Right lobe of liver (tissue), 4 donors: ENCODE data around the gene PRICKLE1.

Experiments used
- CTCF ChIP-seq, 4 donors: fragments of 200-600 bp in 3 of 4; fragments of 450-650 bp in 1 of 4; IDR thresholded peaks; one replicate each; pipeline versions ENCODE4 v1.5.1 to v1.8.0; 2016 to 2022; ENCODE audit warnings: antibody characterized with exemption in 4 of 4, mild to moderate bottlenecking in 2 of 4
- POLR2A ChIP-seq: fragments of 450-650 bp; IDR thresholded peaks from one replicate; pipeline ENCODE4 v1.6.1; 2017; ENCODE audit warnings: antibody characterized with exemption, mild to moderate bottlenecking
- donor health status: DM: no; HTN: no; CAD: no.
- donor health status: DM: no; HTN: no; CAD: no.
- donor health status: DM: no; HTN: yes; CAD: no.

DNA sequence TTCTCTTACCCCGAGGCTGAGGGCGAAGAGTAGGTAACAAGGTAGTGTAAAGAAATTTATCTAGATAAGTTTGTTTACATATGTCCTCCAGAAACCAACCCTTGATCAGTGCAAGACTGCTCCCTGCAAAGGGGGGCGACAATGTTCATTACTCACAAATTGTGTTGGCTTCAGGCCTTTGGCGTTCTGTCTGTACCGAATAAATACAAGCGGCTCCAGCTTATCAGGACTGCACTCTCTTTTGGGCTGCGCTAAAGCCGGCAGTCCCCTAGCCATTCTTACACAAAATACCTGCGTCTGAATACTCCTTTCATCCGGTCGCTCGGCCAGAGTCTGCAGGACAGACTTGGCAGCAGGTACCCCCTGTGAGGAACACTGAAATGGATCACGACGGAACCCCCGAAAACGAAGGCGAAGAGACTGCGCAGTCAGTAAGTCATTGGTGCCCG lies 147.2 kb downstream of the PRICKLE1 start:
- TF ChIP-seq CTCF (IDR thresholded peaks at IDR 0.05): no peak
- no peak for TF ChIP-seq POLR2A
